Measurements from ENCODE around the gene ANKIB1.
A peak's percentile ranks its signal among the peaks of the same experiment; 100 is the strongest.

Gene ANKIB1

DNA sequence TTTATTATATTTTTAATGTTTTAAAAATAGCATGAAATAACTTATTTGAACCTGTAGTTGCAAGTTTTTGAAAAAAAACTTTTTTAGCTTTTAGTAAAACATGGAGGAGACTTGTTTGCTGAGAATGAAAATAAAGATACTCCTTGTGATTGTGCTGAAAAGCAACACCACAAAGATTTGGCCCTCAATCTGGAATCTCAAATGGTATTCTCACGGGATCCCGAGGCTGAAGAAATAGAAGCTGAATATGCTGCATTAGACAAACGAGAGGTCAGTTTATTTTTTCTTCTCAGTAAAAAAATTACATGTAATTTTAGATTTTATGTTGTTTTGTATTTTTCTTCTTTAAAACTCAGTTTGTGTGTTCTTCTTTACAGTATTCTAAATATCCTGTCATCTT is 73.5 kb downstream of the ANKIB1 start:
- no peak overlapping the region for H2AFZ ChIP-seq (ENCODE audit: low read depth, low read length)
- H3K4me1 ChIP-seq (ENCODE audit: control insufficient read depth, insufficient read depth, low read depth, low read length), result no peaks in the 10 kb centered on the region
- peaks cover 0 to 30% of the 10 kb centered on the region in 2 experiments for H3K36me3 ChIP-seq (ENCODE audit: control insufficient read depth in 1 of 2, insufficient read depth in 2 of 2, low read depth in 1 of 2, low read length in 2 of 2)
- H2AK5ac ChIP-seq (ENCODE audit: low read length, severe bottlenecking), result no peak overlapping the region
- no peak overlapping the region for H2BK5ac ChIP-seq (ENCODE audit: low read depth, low read length, poor library complexity, severe bottlenecking)
- H4K91ac ChIP-seq (ENCODE audit: low read length), result no peak overlapping the region
- H2BK15ac ChIP-seq (ENCODE audit: low read depth, poor library complexity, severe bottlenecking), result no peak overlapping the region
- H3K23ac ChIP-seq (ENCODE audit: low read length in 2 of 2), result no peak overlapping the region
- H2BK120ac ChIP-seq (ENCODE audit: low read depth, low read length), result no peak overlapping the region
- H3K9me3 ChIP-seq (ENCODE audit: control insufficient read depth, low read length), result no peaks in the 10 kb centered on the region
- no peak overlapping the region for H3K14ac ChIP-seq (ENCODE audit: low read length in 2 of 2)
- H3K4me2 ChIP-seq (ENCODE audit: low read length, poor library complexity, severe bottlenecking), result no peak overlapping the region
- peaks cover 9% of the 10 kb centered on the region for H3K79me1 ChIP-seq (replicated peaks; ENCODE audit: low read length, poor library complexity, severe bottlenecking)
- H2BK12ac ChIP-seq (ENCODE audit: low read length in 2 of 2), result no peak overlapping the region
- H3K9ac ChIP-seq (ENCODE audit: low read length), result no peak overlapping the region
- H3K27ac ChIP-seq (ENCODE audit: low read length, poor library complexity, severe bottlenecking), result no peak overlapping the region
- no peak for DNase-seq
- H4K8ac ChIP-seq (ENCODE audit: low read length), result no peak overlapping the region
- WGBS, result 100% methylated on average over 2 of the region's 3 CpGs
- no peak overlapping the region for H3K18ac ChIP-seq (ENCODE audit: low read depth in 1 of 2, low read length in 2 of 2)
- H3K27me3 ChIP-seq (ENCODE audit: control insufficient read depth in 1 of 2, insufficient read depth in 1 of 2, low read length in 2 of 2), result no peaks in the 10 kb centered on the region
- H3K4me3 ChIP-seq (ENCODE audit: insufficient read depth in 1 of 2, low read depth in 1 of 2, low read length in 2 of 2), result no peak overlapping the region
- H3K4ac ChIP-seq (ENCODE audit: low read depth in 1 of 2, low read length in 2 of 2), result no peak overlapping the region

GRCh38 chr7:92325173-92325572 is 79.4 kb downstream of the ANKIB1 start:
- Histone ChIP-seq H3K27me3 (ENCODE audit: control insufficient read depth in 1 of 2, insufficient read depth in 1 of 2, low read length in 2 of 2) (no peaks in the 10 kb centered on the region), H2BK120ac (ENCODE audit: low read depth, low read length) (no peak overlapping the region), H2AK5ac (ENCODE audit: low read length, severe bottlenecking) (no peak overlapping the region), H3K4ac (ENCODE audit: low read depth in 1 of 2, low read length in 2 of 2) (no peak overlapping the region), H3K27ac (ENCODE audit: low read length, poor library complexity, severe bottlenecking) (no peak overlapping the region), H3K79me1 (replicated peaks; ENCODE audit: low read length, poor library complexity, severe bottlenecking) (no peaks in the 10 kb centered on the region), H4K8ac (ENCODE audit: low read length) (no peak overlapping the region), H2BK12ac (ENCODE audit: low read length in 2 of 2) (no peak overlapping the region), H2BK5ac (ENCODE audit: low read depth, low read length, poor library complexity, severe bottlenecking) (no peak overlapping the region), H2AFZ (ENCODE audit: low read depth, low read length) (no peak overlapping the region), H3K23ac (ENCODE audit: low read length in 2 of 2) (no peak overlapping the region), H2BK15ac (ENCODE audit: low read depth, poor library complexity, severe bottlenecking) (no peak overlapping the region), H4K91ac (ENCODE audit: low read length) (no peak overlapping the region), H3K36me3 (ENCODE audit: control insufficient read depth in 1 of 2, insufficient read depth in 2 of 2, low read depth in 1 of 2, low read length in 2 of 2) (peaks cover 0 to 38% of the 10 kb centered on the region in 2 experiments), H3K18ac (ENCODE audit: low read depth in 1 of 2, low read length in 2 of 2) (no peak overlapping the region), H3K4me1 (ENCODE audit: control insufficient read depth, insufficient read depth, low read depth, low read length) (no peaks in the 10 kb centered on the region), H3K4me3 (ENCODE audit: insufficient read depth in 1 of 2, low read depth in 1 of 2, low read length in 2 of 2) (no peak overlapping the region), H3K4me2 (ENCODE audit: low read length, poor library complexity, severe bottlenecking) (no peak overlapping the region), H3K9ac (ENCODE audit: low read length) (peak overlapping the region; percentile 13), H3K9me3 (ENCODE audit: control insufficient read depth, low read length) (no peaks in the 10 kb centered on the region), H3K14ac (ENCODE audit: low read length in 2 of 2) (no peak overlapping the region)
- WGBS, result 65% methylated on average over 1 of the region's 1 CpG
- DNase-seq, result peak; percentile 16

- H3K4ac ChIP-seq (ENCODE audit: low read depth in 1 of 2, low read length in 2 of 2), result no peak overlapping the region
- no peak overlapping the region for H2AFZ ChIP-seq (ENCODE audit: low read depth, low read length)
- WGBS, result 87% methylated on average over 2 of the region's 2 CpGs
- no peaks in the 10 kb centered on the region for H3K4me1 ChIP-seq (ENCODE audit: control insufficient read depth, insufficient read depth, low read depth, low read length)
- H3K4me2 ChIP-seq (ENCODE audit: low read length, poor library complexity, severe bottlenecking), result no peak overlapping the region
- H3K18ac ChIP-seq (ENCODE audit: low read depth in 1 of 2, low read length in 2 of 2), result no peak overlapping the region
- H3K27ac ChIP-seq (ENCODE audit: low read length, poor library complexity, severe bottlenecking), result no peak overlapping the region
- H4K8ac ChIP-seq (ENCODE audit: low read length), result no peak overlapping the region
- DNase-seq, result peak; percentile 67
- no peak overlapping the region for H4K91ac ChIP-seq (ENCODE audit: low read length)
- no peak overlapping the region for H2BK15ac ChIP-seq (ENCODE audit: low read depth, poor library complexity, severe bottlenecking)
- H3K9me3 ChIP-seq (ENCODE audit: control insufficient read depth, low read length), result no peaks in the 10 kb centered on the region
- no peak overlapping the region for H2BK5ac ChIP-seq (ENCODE audit: low read depth, low read length, poor library complexity, severe bottlenecking)
- H3K14ac ChIP-seq (ENCODE audit: low read length in 2 of 2), result no peak overlapping the region
- no peak overlapping the region for H2BK120ac ChIP-seq (ENCODE audit: low read depth, low read length)
- peaks cover 0 to 33% of the 10 kb centered on the region in 2 experiments for H3K36me3 ChIP-seq (ENCODE audit: control insufficient read depth in 1 of 2, insufficient read depth in 2 of 2, low read depth in 1 of 2, low read length in 2 of 2)
- no peak overlapping the region for H3K23ac ChIP-seq (ENCODE audit: low read length in 2 of 2)
- H2BK12ac ChIP-seq (ENCODE audit: low read length in 2 of 2), result no peak overlapping the region
- H2AK5ac ChIP-seq (ENCODE audit: low read length, severe bottlenecking), result no peak overlapping the region
- peak overlapping the region in 1 of 2 experiments; percentile 35 for H3K4me3 ChIP-seq (ENCODE audit: insufficient read depth in 1 of 2, low read depth in 1 of 2, low read length in 2 of 2)
- H3K79me1 ChIP-seq (replicated peaks; ENCODE audit: low read length, poor library complexity, severe bottlenecking), result no peaks in the 10 kb centered on the region
- peak overlapping the region; percentile 13 for H3K9ac ChIP-seq (ENCODE audit: low read length)
- no peaks in the 10 kb centered on the region for H3K27me3 ChIP-seq (ENCODE audit: control insufficient read depth in 1 of 2, insufficient read depth in 1 of 2, low read length in 2 of 2)
These were observed 80.1 kb downstream of the ANKIB1 start for GRCh38 chr7:92325858-92326257.

GRCh38 chr7:92330835-92331438 is 85.2 kb downstream of the ANKIB1 start:
- whole genome bisulfite sequencing, result 97% methylated on average over 3 of the region's 4 CpGs
- H3K18ac ChIP-seq (ENCODE audit: low read depth in 1 of 2, low read length in 2 of 2), result no peak overlapping the region
- peaks cover 8% of the 10 kb centered on the region for H3K9me3 ChIP-seq (ENCODE audit: control insufficient read depth, low read length)
- H3K79me1 ChIP-seq (replicated peaks; ENCODE audit: low read length, poor library complexity, severe bottlenecking), result peaks cover 6% of the 10 kb centered on the region
- H3K14ac ChIP-seq (ENCODE audit: low read length in 2 of 2), result no peak overlapping the region
- H2BK120ac ChIP-seq (ENCODE audit: low read depth, low read length), result no peak overlapping the region
- no peaks in the 10 kb centered on the region for H3K4me1 ChIP-seq (ENCODE audit: control insufficient read depth, insufficient read depth, low read depth, low read length)
- H2BK15ac ChIP-seq (ENCODE audit: low read depth, poor library complexity, severe bottlenecking), result no peak overlapping the region
- H3K9ac ChIP-seq (ENCODE audit: low read length), result no peak overlapping the region
- H2AFZ ChIP-seq (ENCODE audit: low read depth, low read length), result no peak overlapping the region
- H3K23ac ChIP-seq (ENCODE audit: low read length in 2 of 2), result no peak overlapping the region
- H4K8ac ChIP-seq (ENCODE audit: low read length), result no peak overlapping the region
- no peak for DNase-seq
- H3K4me3 ChIP-seq (ENCODE audit: insufficient read depth in 1 of 2, low read depth in 1 of 2, low read length in 2 of 2), result no peak overlapping the region
- no peak overlapping the region for H3K4me2 ChIP-seq (ENCODE audit: low read length, poor library complexity, severe bottlenecking)
- H2BK5ac ChIP-seq (ENCODE audit: low read depth, low read length, poor library complexity, severe bottlenecking), result no peak overlapping the region
- H4K91ac ChIP-seq (ENCODE audit: low read length), result no peak overlapping the region
- H2BK12ac ChIP-seq (ENCODE audit: low read length in 2 of 2), result no peak overlapping the region
- no peak overlapping the region for H3K4ac ChIP-seq (ENCODE audit: low read depth in 1 of 2, low read length in 2 of 2)
- no peaks in the 10 kb centered on the region for H3K27me3 ChIP-seq (ENCODE audit: control insufficient read depth in 1 of 2, insufficient read depth in 1 of 2, low read length in 2 of 2)
- H3K36me3 ChIP-seq (ENCODE audit: control insufficient read depth in 1 of 2, insufficient read depth in 2 of 2, low read depth in 1 of 2, low read length in 2 of 2), result peaks cover 0 to 63% of the 10 kb centered on the region in 2 experiments
- H3K27ac ChIP-seq (ENCODE audit: low read length, poor library complexity, severe bottlenecking), result no peak overlapping the region
- no peak overlapping the region for H2AK5ac ChIP-seq (ENCODE audit: low read length, severe bottlenecking)
